Tibial artery (tissue), 4 donors: ENCODE measurements around the gene SLC45A1.

Source experiments
- DNase-seq, 2 donors: peaks; one replicate each; pipeline ENCODE4 v3.0.0-alpha.2; 2019
- H3K27ac ChIP-seq, 2 donors: fragments of 200-600 bp; sonication (generic) in 1 of 2; 1 replicate in 1 of 2; 2 replicates in 1 of 2; pipeline ENCODE4 v1.5.1; 2018 to 2019; ENCODE audit warnings: mild to moderate bottlenecking in 1 of 2
- H3K27me3 ChIP-seq, 2 donors: fragments of 200-600 bp; sonication (generic) in 1 of 2; one replicate each; pipeline versions ENCODE4 v1.5.1 to v1.6.0; 2016 to 2019
- H3K36me3 ChIP-seq, 3 donors: fragments of 200-600 bp; sonication (generic) in 2 of 3; one replicate each; pipeline ENCODE4 v1.5.1; 2016 to 2019; ENCODE audit warnings: mild to moderate bottlenecking in 2 of 3
- H3K4me1 ChIP-seq, 4 donors: fragments of 200-600 bp; sonication (generic) in 2 of 4; 1 replicate in 3 of 4; 2 replicates in 1 of 4; pipeline ENCODE4 v1.5.1; 2016 to 2019
- H3K4me3 ChIP-seq, 2 donors: fragments of 200-600 bp; sonication (generic) in 1 of 2; 1 replicate in 1 of 2; 2 replicates in 1 of 2; pipeline ENCODE4 v1.5.1; 2018 to 2019; ENCODE audit warnings: mild to moderate bottlenecking in 2 of 2
- H3K9me3 ChIP-seq, 3 donors: fragments of 200-600 bp; sonication (generic) in 1 of 3; one replicate each; pipeline ENCODE4 v1.5.1; 2016 to 2019
- CTCF ChIP-seq, 2 experiments: fragments of 200-600 bp in 1 of 2; fragments of 450-650 bp in 1 of 2; IDR thresholded peaks; one replicate each; pipeline ENCODE4 v1.5.1; 2017 to 2019; ENCODE audit warnings: antibody characterized with exemption in 2 of 2, mild to moderate bottlenecking in 1 of 2, moderate library complexity in 1 of 2
- intact Hi-C: fragments of 100-400 bp; cut with DNase I; formaldehyde crosslinking; loops from one replicate; pipeline ENCODE4 v1.15.0; 2023; ENCODE audit warnings: low total_unique reads

SLC45A1 gene

GRCh38 chr1:8293118-8293517, 24.8 kb upstream of the SLC45A1 start:
- no peaks in the 10 kb centered on the region for H3K9me3 ChIP-seq
- no peaks in the 10 kb centered on the region for H3K27me3 ChIP-seq
- H3K4me1 ChIP-seq, result peaks cover 0 to 20% (median 0%) of the 10 kb centered on the region in 4 donors
- intact Hi-C loops, result no loop called here
- H3K4me3 ChIP-seq, result no peak overlapping the region
- DNase-seq, result no peak
- H3K27ac ChIP-seq, result peak overlapping the region in 1 of 2 donors; percentile 10
- no peak for TF ChIP-seq CTCF (IDR thresholded peaks at IDR 0.05)
- H3K36me3 ChIP-seq, result no peaks in the 10 kb centered on the region

- DNase-seq, result no peak
- intact Hi-C loops, result no loop called here
Observed at GRCh38 chr1:8293641-8294169, 24.2 kb upstream of the SLC45A1 start.

GRCh38 chr1:8294170-8294697, 23.7 kb upstream of the SLC45A1 start:
- H3K9me3 ChIP-seq, result no peaks in the 10 kb centered on the region
- H3K36me3 ChIP-seq, result no peaks in the 10 kb centered on the region
- intact Hi-C loops, result no loop called here
- TF ChIP-seq CTCF (IDR thresholded peaks at IDR 0.05), result no peak
- no peak overlapping the region for H3K4me3 ChIP-seq
- H3K27ac ChIP-seq, result peak overlapping the region in 1 of 2 donors; percentile 58
- H3K27me3 ChIP-seq, result no peaks in the 10 kb centered on the region
- peaks cover 0 to 20% (median 0%) of the 10 kb centered on the region in 4 donors for H3K4me1 ChIP-seq
- no peak for DNase-seq

More at GRCh38 chr1:8293641-8294169, 24.2 kb upstream of the SLC45A1 start:
- no peaks in the 10 kb centered on the region for H3K36me3 ChIP-seq
- no peaks in the 10 kb centered on the region for H3K9me3 ChIP-seq
- H3K27me3 ChIP-seq, result no peaks in the 10 kb centered on the region
- H3K27ac ChIP-seq, result peak overlapping the region in 1 of 2 donors; percentile 58
- no peak for TF ChIP-seq CTCF (IDR thresholded peaks at IDR 0.05)
- peaks cover 0 to 20% (median 0%) of the 10 kb centered on the region in 4 donors for H3K4me1 ChIP-seq
- no peak overlapping the region for H3K4me3 ChIP-seq

- Histone ChIP-seq H3K4me1 (peaks cover 0 to 23% (median 0%) of the 10 kb centered on the region in 4 donors), H3K27ac (no peak overlapping the region), H3K27me3 (no peaks in the 10 kb centered on the region), H3K9me3 (no peaks in the 10 kb centered on the region), H3K36me3 (no peaks in the 10 kb centered on the region), H3K4me3 (no peak overlapping the region)
- no peak for DNase-seq
- TF ChIP-seq CTCF (IDR thresholded peaks at IDR 0.05), result no peak
- intact Hi-C loops, result no loop called here
Observed at GRCh38 chr1:8297245-8297644, 20.7 kb upstream of the SLC45A1 start.

DNA sequence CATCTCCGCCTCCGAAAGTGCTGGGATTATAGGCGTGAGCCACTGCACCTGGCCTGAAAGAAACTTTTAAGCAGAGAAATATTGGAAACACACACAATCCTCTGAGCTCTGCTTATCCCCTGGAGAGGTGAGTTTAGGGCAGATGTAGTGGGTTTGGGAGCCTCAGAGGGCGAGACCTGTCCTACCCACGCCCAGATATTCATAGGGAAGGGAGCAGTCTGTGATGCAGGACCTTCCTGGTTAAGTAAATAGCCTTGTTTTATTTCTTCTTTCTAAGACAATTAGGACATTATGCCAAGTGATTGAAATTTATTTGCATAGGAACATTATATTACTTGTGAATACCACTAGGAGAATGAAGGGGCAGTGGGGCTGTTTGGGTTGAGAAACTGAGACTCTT, 18.0 kb upstream of the SLC45A1 start:
- H3K27me3 ChIP-seq, result no peaks in the 10 kb centered on the region
- DNase-seq, result no peak
- no peak for TF ChIP-seq CTCF (IDR thresholded peaks at IDR 0.05)
- intact Hi-C loops, result no loop called here
- H3K9me3 ChIP-seq, result no peaks in the 10 kb centered on the region
- H3K4me1 ChIP-seq, result peaks cover 0 to 16% (median 2%) of the 10 kb centered on the region in 4 donors
- H3K27ac ChIP-seq, result no peak overlapping the region
- no peaks in the 10 kb centered on the region for H3K36me3 ChIP-seq
- no peak overlapping the region for H3K4me3 ChIP-seq
